H1 (cell line): ENCODE measurements around the gene NOL3. TPM values are rescaled to one million over a fixed set of nuclear protein-coding genes. Genes with fewer than 3 reads are reported as not detected.

Experiments used
- BCL11A ChIP-seq, 2 experiments: IDR thresholded peaks; one replicate each; pipeline ENCODE4 v1.6.1; 2011; ENCODE audit warnings: low read depth in 2 of 2, low read length in 2 of 2, mild to moderate bottlenecking in 2 of 2
- CHD2 ChIP-seq: IDR thresholded peaks from 2 replicates; pipeline ENCODE4 v1.6.1; 2012; ENCODE audit warnings: low read length, improper control_type of control experiment
- CREB1 ChIP-seq: IDR thresholded peaks from 2 replicates; pipeline ENCODE4 v1.6.1; 2012; ENCODE audit warnings: inconsistent platforms
- EP300 ChIP-seq, 2 experiments: IDR thresholded peaks; 1 replicate in 1 of 2; 2 replicates in 1 of 2; pipeline ENCODE4 v1.6.1; 2011 to 2012; ENCODE audit warnings: low read depth in 2 of 2, low read length in 2 of 2, mild to moderate bottlenecking in 2 of 2, borderline replicate concordance in 1 of 2, inconsistent platforms in 1 of 2, moderate library complexity in 1 of 2
- EZH2 ChIP-seq: fragments of 200-600 bp; sonication (generic); IDR thresholded peaks from 2 replicates; pipeline ENCODE4 v1.7.1; 2012; ENCODE audit warnings: low read depth, mild to moderate bottlenecking, moderate library complexity, low read length, inconsistent platforms; ENCODE audit not compliant: severe bottlenecking
- FOSL1 ChIP-seq: IDR thresholded peaks from 2 replicates; pipeline ENCODE4 v1.6.1; 2011; ENCODE audit warnings: mild to moderate bottlenecking, low read depth, low read length, moderate library complexity; ENCODE audit not compliant: insufficient read depth
- HDAC2 ChIP-seq, 2 experiments: fragments of 300-600 bp in 1 of 2; sonication (generic) in 1 of 2; IDR thresholded peaks; 2 replicates each; pipeline ENCODE4 v1.6.1; 2011 to 2012; ENCODE audit warnings: low read depth in 2 of 2, low read length in 2 of 2, mild to moderate bottlenecking in 2 of 2, moderate library complexity in 2 of 2, borderline replicate concordance in 1 of 2, inconsistent platforms in 1 of 2
- JUN ChIP-seq: IDR thresholded peaks from 2 replicates; pipeline ENCODE4 v1.6.1; 2011; ENCODE audit warnings: low read depth, mild to moderate bottlenecking, improper control_type of control experiment, low read length
- KDM4A ChIP-seq: IDR thresholded peaks from one replicate; pipeline ENCODE4 v1.7.1; 2012; ENCODE audit warnings: low read depth, mild to moderate bottlenecking, moderate library complexity, low read length, inconsistent platforms; ENCODE audit not compliant: severe bottlenecking
- MAFK ChIP-seq: IDR thresholded peaks from 2 replicates; pipeline ENCODE4 v1.6.1; 2012; ENCODE audit warnings: low read depth, mild to moderate bottlenecking, improper control_type of control experiment, low read length
- NRF1 ChIP-seq: IDR thresholded peaks from 2 replicates; pipeline ENCODE4 v1.6.1; 2011; ENCODE audit warnings: mild to moderate bottlenecking, low read depth, low read length, improper control_type of control experiment
- RBBP5 ChIP-seq: IDR thresholded peaks from 2 replicates; pipeline ENCODE4 v1.7.1; 2012; ENCODE audit warnings: low read depth, mild to moderate bottlenecking, inconsistent platforms, low read length, moderate library complexity, borderline replicate concordance
- RXRA ChIP-seq: IDR thresholded peaks from 2 replicates; pipeline ENCODE4 v1.6.1; 2011; ENCODE audit warnings: low read depth, mild to moderate bottlenecking, low read length, moderate library complexity; ENCODE audit not compliant: insufficient read depth
- SIN3A ChIP-seq, 2 experiments: IDR thresholded peaks in 1 of 2; conservative IDR thresholded peaks in 1 of 2; 2 replicates each; pipeline ENCODE4 v1.6.1; 2011 to 2012; ENCODE audit warnings: low read length in 2 of 2, improper control_type of control experiment in 1 of 2, low read depth in 1 of 2, mild to moderate bottlenecking in 1 of 2
- SP1 ChIP-seq: IDR thresholded peaks from 2 replicates; pipeline ENCODE4 v1.6.1; 2011; ENCODE audit warnings: low read depth, low read length
- SP4 ChIP-seq: IDR thresholded peaks from 2 replicates; pipeline ENCODE4 v1.6.1; 2012; ENCODE audit warnings: low read length, inconsistent platforms
- SRF ChIP-seq: IDR thresholded peaks from 2 replicates; pipeline ENCODE4 v1.6.1; 2011; ENCODE audit warnings: mild to moderate bottlenecking, low read depth, low read length, moderate library complexity
- SUZ12 ChIP-seq: fragments of 200-600 bp; sonication (generic); IDR thresholded peaks from 2 replicates; pipeline ENCODE4 v1.6.1; 2012; ENCODE audit warnings: mild to moderate bottlenecking, inconsistent platforms, low read length, moderate library complexity, mixed read lengths
- TBP ChIP-seq: IDR thresholded peaks from 2 replicates; pipeline ENCODE4 v1.6.1; 2011; ENCODE audit warnings: low read depth, low read length, improper control_type of control experiment
- TCF12 ChIP-seq: IDR thresholded peaks from 2 replicates; pipeline ENCODE4 v1.6.1; 2011; ENCODE audit warnings: low read depth, mild to moderate bottlenecking, low read length
- TEAD4 ChIP-seq: IDR thresholded peaks from 2 replicates; pipeline ENCODE4 v1.6.1; 2012; ENCODE audit warnings: low read depth, low read length, inconsistent platforms, mixed read lengths
- ZNF274 ChIP-seq: IDR thresholded peaks from 2 replicates; pipeline ENCODE4 v1.7.0; 2012; ENCODE audit warnings: low read length, borderline replicate concordance; ENCODE audit errors: extremely low read depth
- polyA plus RNA-seq, 7 experiments: library from polyadenylated mRNA; depleted of rRNA in 3 of 7; stranded (reverse) in 5 of 7; unstranded in 2 of 7; fragments of >200 nt in 5 of 7; fragments of 200-250 nt in 2 of 7; gene quantifications; 1 replicate in 5 of 7; 2 replicates in 1 of 7; 4 replicates in 1 of 7; pipeline versions ENCODE4 v1.2.1 to v1.2.3, GENCODE V29; 2011 to 2013; ENCODE audit warnings: missing spikeins in 2 of 7, mixed read lengths in 2 of 7
- total RNA-seq: library from RNA; stranded (reverse); fragmentation: NEBNext Ultra II Directional; extraction: Animal tissue kit (Norgen Biotek cat#: 25700); gene quantifications from 2 replicates; pipeline ENCODE4 v1.2.1, GENCODE V29; 2021
- TF ChIP-seq, protein P1 (sequence below): IDR thresholded peaks from 2 replicates; pipeline ENCODE4 v1.6.1; 2012; ENCODE audit warnings: inconsistent platforms

The NOL3 gene
- total and polyA plus RNA-seq, 2 of the 8 experiments (the other 6 are each of a cell fraction or from before 2014, with no cell fraction given): 2.2 to 4.6 TPM

- TF ChIP-seq TBP: no peak
- no peak for TF ChIP-seq TCF12
- TF ChIP-seq RXRA: no peak
- no peak for TF ChIP-seq FOSL1
- TF ChIP-seq, protein P1, sequence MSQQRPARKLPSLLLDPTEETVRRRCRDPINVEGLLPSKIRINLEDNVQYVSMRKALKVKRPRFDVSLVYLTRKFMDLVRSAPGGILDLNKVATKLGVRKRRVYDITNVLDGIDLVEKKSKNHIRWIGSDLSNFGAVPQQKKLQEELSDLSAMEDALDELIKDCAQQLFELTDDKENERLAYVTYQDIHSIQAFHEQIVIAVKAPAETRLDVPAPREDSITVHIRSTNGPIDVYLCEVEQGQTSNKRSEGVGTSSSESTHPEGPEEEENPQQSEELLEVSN: peak; percentile 84; the same call in 1 of the 2 replicates
- TF ChIP-seq SRF: 0 out of 2 replicates have a peak, but pooled peaks have one; percentile 9
- TF ChIP-seq HDAC2 (IDR thresholded peaks at IDR 0.05; ENCODE audit: borderline replicate concordance in 1 of 2, low read depth in 2 of 2, low read length in 2 of 2): no peak
- 0 out of 2 replicates have a peak, but pooled peaks have one; percentile 5 for TF ChIP-seq TEAD4
- 0 out of 2 replicates have a peak, but pooled peaks have one; percentile 20 for TF ChIP-seq NRF1
- TF ChIP-seq EP300 (IDR thresholded peaks at IDR 0.05; ENCODE audit: borderline replicate concordance in 1 of 2, low read depth in 2 of 2, low read length in 2 of 2): no peak
- no peak for TF ChIP-seq ZNF274
- peak; percentile 86 for TF ChIP-seq CREB1
- 0 out of 2 replicates have a peak, but pooled peaks have one; percentile 1 for TF ChIP-seq SUZ12
- no peak for TF ChIP-seq SP4
- TF ChIP-seq CHD2: no peak
- peak; percentile 49 for TF ChIP-seq KDM4A
- peak; percentile 26 for TF ChIP-seq EZH2
- 0 out of 2 replicates have a peak, but pooled peaks have one; percentile 50 for TF ChIP-seq RBBP5
- TF ChIP-seq MAFK: no peak
- TF ChIP-seq SIN3A (conservative IDR thresholded peaks at IDR 0.05 in 1 of 2, IDR thresholded peaks at IDR 0.05 in 1 of 2; ENCODE audit: low read depth in 1 of 2, low read length in 2 of 2): peak; percentile 43 to 52; a peak in 1 of 4 replicates
- TF ChIP-seq JUN: no peak
- TF ChIP-seq BCL11A (IDR thresholded peaks at IDR 0.05; ENCODE audit: low read depth in 2 of 2, low read length in 2 of 2): no peak
- TF ChIP-seq SP1: 0 out of 2 replicates have a peak, but pooled peaks have one; percentile 37
Observed at GRCh38 chr16:67150047-67150832, 20.1 kb upstream of the NOL3 start (continued).
